Natural killer cell treated with Interleukin-12 subunit alpha and Interleukin-12 subunit beta and Interleukin-15 and Interleukin-18, amount 100 ng/mL, for 72 hours (primary cell): Measurements from ENCODE around the gene NDFIP2. TPM values are rescaled to one million over a fixed set of nuclear protein-coding genes. Genes with fewer than 3 reads are reported as not detected.

ENCODE experiments used
- ATAC-seq, 2 donors: fragments of 150-1000 bp; cut with Tn5 transposase in 1 of 2; sonication (Bioruptor Pico), chemical (Tn5 transposase) in 1 of 2; 2 replicates each; pipeline ENCODE4 v1.10.0; 2021
- DNase-seq: peaks from one replicate; pipeline ENCODE4 v3.0.0; 2022; ENCODE audit warnings: low spot score
- H3K27ac Mint-ChIP-seq, 2 donors: 1 replicate in 1 of 2; 2 replicates in 1 of 2; pipeline ENCODE4 v1.8.0; 2022; ENCODE audit warnings: mixed read lengths in 2 of 2, mild to moderate bottlenecking in 1 of 2, moderate library complexity in 1 of 2
- H3K27me3 Mint-ChIP-seq, 2 donors: 1 replicate in 1 of 2; 2 replicates in 1 of 2; pipeline ENCODE4 v1.8.0; 2022; ENCODE audit warnings: mixed read lengths in 2 of 2
- H3K36me3 Mint-ChIP-seq: one replicate; pipeline ENCODE4 v1.8.0; 2022; ENCODE audit warnings: mixed read lengths
- H3K4me1 Mint-ChIP-seq, 2 donors: 1 replicate in 1 of 2; 2 replicates in 1 of 2; pipeline ENCODE4 v1.8.0; 2022; ENCODE audit warnings: low read depth in 2 of 2, mixed read lengths in 2 of 2, mild to moderate bottlenecking in 1 of 2
- H3K4me3 Mint-ChIP-seq: one replicate; pipeline ENCODE4 v1.8.0; 2022; ENCODE audit warnings: mixed read lengths
- H3K9me3 Mint-ChIP-seq: 2 replicates; pipeline ENCODE4 v1.8.0; 2022; ENCODE audit warnings: mixed read lengths
- total RNA-seq, 2 donors: library from RNA; stranded (reverse); gene quantifications; one replicate each; pipeline ENCODE4 v1.2.3, GENCODE V29; 2022

NDFIP2 gene
- total RNA-seq, 2 donors from 2014 or later = 54.1 to 110 TPM

DNA sequence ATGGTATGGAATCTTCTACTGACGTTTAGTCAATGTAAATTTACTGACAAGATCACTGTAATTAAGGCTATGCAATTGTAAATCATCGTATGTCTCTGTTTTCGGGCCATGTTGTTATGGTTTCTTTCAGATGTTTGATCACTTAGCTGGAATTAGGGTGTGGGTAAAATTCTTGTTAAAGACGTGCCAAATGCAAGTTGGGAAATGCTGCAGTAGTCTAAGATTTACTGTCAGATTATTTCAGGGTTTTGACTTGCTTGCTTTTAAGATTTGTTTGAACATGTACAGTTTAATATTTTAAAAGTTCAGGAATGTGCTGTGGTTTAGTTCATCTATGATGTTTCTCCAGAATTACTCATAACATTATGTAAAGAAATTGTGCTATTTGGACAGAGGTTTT lies 10.8 kb downstream of the NDFIP2 start:
- no peak for DNase-seq
- Mint-ChIP-seq H3K36me3 (peaks cover 4% of the 10 kb centered on the region), H3K9me3 (no peaks in the 10 kb centered on the region), H3K27me3 (no peaks in the 10 kb centered on the region), H3K4me1 (peaks cover 36 to 66% of the 10 kb centered on the region in 2 donors), H3K27ac (peak overlapping the region in 1 of 2 donors; percentile 8), H3K4me3 (no peak overlapping the region)
- ATAC-seq = no peak

GRCh38 chr13:79492313-79492798 lies 11.4 kb downstream of the NDFIP2 start:
- Mint-ChIP-seq H3K36me3 (peaks cover 4% of the 10 kb centered on the region), H3K27me3 (no peaks in the 10 kb centered on the region), H3K4me3 (peak overlapping the region; percentile 1), H3K27ac (peak overlapping the region in 1 of 2 donors; percentile 8), H3K9me3 (no peaks in the 10 kb centered on the region), H3K4me1 (peaks cover 36 to 67% of the 10 kb centered on the region in 2 donors)
- no peak for ATAC-seq
- DNase-seq = no peak

- peaks cover 5% of the 10 kb centered on the region for H3K36me3 Mint-ChIP-seq
- no peaks in the 10 kb centered on the region for H3K9me3 Mint-ChIP-seq
- H3K27me3 Mint-ChIP-seq = peaks cover 0 to 4% of the 10 kb centered on the region in 2 donors
- ATAC-seq (no peak), DNase-seq (no peak)
- H3K27ac Mint-ChIP-seq = no peak overlapping the region
- H3K4me3 Mint-ChIP-seq = peak overlapping the region; percentile 1
- peaks cover 38 to 69% of the 10 kb centered on the region in 2 donors for H3K4me1 Mint-ChIP-seq
Measured at GRCh38 chr13:79492918-79493594, 12.1 kb downstream of the NDFIP2 start.

DNA sequence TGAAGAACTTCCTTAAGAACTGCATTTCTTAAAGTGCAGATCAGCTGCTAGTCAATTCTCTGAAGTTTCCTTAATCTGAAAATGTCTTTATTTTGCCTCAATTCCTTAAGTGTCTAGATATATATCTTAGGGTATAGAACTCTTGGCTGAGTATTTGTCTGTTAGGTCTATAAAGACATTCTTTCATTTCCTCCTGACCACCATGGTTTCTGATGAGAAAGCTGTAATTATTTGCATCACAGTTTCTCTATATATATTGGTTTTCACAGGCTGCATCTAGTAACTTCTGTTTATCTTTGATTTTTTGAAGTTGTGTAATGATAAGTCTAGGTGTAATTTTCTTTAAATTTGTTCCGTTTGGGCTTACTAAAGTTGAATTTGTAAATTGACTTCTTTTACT lies 15.2 kb downstream of the NDFIP2 start:
- no peaks in the 10 kb centered on the region for H3K9me3 Mint-ChIP-seq
- peaks cover 5% of the 10 kb centered on the region for H3K36me3 Mint-ChIP-seq
- ATAC-seq (no peak), DNase-seq (no peak)
- H3K4me3 Mint-ChIP-seq = no peak overlapping the region
- peaks cover 32 to 67% of the 10 kb centered on the region in 2 donors for H3K4me1 Mint-ChIP-seq
- H3K27me3 Mint-ChIP-seq = peaks cover 0 to 4% of the 10 kb centered on the region in 2 donors
- H3K27ac Mint-ChIP-seq = no peak overlapping the region

- Mint-ChIP-seq H3K27ac (no peak overlapping the region), H3K9me3 (no peaks in the 10 kb centered on the region), H3K4me1 (peaks cover 34 to 67% of the 10 kb centered on the region in 2 donors), H3K36me3 (peaks cover 5% of the 10 kb centered on the region), H3K27me3 (peaks cover 0 to 4% of the 10 kb centered on the region in 2 donors), H3K4me3 (no peak overlapping the region)
- no peak for ATAC-seq
- no peak for DNase-seq
Measured at GRCh38 chr13:79497064-79497463, 16.1 kb downstream of the NDFIP2 start.

DNA sequence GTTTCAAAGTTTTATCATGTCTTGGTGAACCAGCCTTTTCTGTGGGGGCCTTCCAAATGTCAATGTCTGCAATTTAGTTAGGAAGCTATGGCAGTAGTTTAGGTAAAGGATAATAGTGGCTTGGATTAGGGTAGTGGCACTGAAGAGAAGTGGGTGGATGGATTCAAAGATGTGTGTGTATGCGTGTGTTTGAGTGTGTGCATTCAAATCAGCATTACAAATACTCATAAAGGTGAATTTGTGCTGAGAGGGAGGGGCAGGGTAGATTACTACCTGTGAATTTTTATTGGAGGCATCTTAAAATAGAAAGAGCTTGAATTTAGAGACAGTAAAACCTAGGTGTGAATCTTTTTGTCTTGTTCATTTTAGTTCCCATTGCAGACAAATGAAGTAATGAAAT lies 16.9 kb downstream of the NDFIP2 start:
- ATAC-seq (no peak), DNase-seq (no peak)
- H3K36me3 Mint-ChIP-seq = peaks cover 5% of the 10 kb centered on the region
- H3K4me3 Mint-ChIP-seq = no peak overlapping the region
- peaks cover 34 to 67% of the 10 kb centered on the region in 2 donors for H3K4me1 Mint-ChIP-seq
- H3K9me3 Mint-ChIP-seq = no peaks in the 10 kb centered on the region
- peaks cover 0 to 4% of the 10 kb centered on the region in 2 donors for H3K27me3 Mint-ChIP-seq
- no peak overlapping the region for H3K27ac Mint-ChIP-seq

DNA sequence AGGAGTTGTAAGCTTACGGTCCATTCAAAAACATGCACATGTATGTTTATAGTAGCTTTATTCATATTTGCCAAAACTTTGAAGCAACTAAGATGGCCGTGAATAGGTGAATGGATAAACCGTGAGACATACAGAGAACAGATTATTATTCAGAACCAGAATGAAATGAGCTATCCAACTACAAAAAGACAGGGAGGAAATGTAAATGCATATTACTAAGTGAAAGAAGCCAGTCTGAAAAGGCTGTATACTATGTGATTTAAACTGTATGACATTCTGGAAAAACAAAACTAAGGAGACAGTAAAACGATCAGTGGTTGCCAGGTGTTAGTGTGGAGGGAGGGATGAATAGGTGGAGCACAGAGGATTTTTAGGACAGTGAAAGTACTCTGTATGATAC lies 19.9 kb downstream of the NDFIP2 start:
- Mint-ChIP-seq H3K27me3 (peaks cover 0 to 8% of the 10 kb centered on the region in 2 donors), H3K4me1 (peaks cover 32 to 50% of the 10 kb centered on the region in 2 donors), H3K4me3 (no peak overlapping the region), H3K9me3 (peaks cover 3% of the 10 kb centered on the region), H3K36me3 (peaks cover 13% of the 10 kb centered on the region), H3K27ac (no peak overlapping the region)
- ATAC-seq (no peak), DNase-seq (no peak)

DNA sequence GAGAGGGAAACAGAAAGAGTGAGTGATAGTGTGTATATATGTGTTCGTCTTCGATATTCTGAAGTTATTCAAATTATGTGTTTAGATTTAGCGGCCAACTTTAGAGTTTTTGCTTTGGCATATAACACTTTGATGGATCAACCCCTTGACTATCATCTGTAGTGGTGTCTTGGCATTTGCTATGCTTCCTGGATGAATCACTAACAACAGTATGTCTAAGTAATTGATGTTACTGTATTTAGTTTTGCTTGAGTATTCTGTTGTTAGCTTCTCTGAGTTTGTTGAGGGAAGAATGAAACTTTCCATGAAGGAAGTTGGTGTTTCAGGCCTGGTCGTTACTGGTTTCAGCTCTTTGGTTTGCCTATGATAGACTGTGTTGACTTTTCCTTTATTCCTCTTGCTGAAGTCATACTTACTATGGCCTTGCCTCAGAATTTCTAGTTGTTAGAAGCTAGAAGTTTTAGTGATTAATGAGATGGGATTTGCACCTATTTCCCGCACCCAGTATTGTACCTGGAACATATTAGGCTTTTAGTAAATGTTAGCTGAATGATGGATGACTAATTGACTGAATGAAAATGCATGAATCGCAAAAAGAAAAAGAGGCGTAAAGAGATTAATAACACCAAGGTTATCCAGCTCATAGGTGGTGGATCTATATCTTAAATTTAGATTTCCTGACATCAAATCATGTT lies 20.7 kb downstream of the NDFIP2 start:
- H3K4me1 Mint-ChIP-seq = peaks cover 32 to 43% of the 10 kb centered on the region in 2 donors
- peaks cover 13% of the 10 kb centered on the region for H3K36me3 Mint-ChIP-seq
- H3K27ac Mint-ChIP-seq = no peak overlapping the region
- H3K27me3 Mint-ChIP-seq = peaks cover 0 to 8% of the 10 kb centered on the region in 2 donors
- peaks cover 3% of the 10 kb centered on the region for H3K9me3 Mint-ChIP-seq
- H3K4me3 Mint-ChIP-seq = no peak overlapping the region
- DNase-seq (no peak), ATAC-seq (no peak)

GRCh38 chr13:79502859-79503468 lies 22.0 kb downstream of the NDFIP2 start:
- ATAC-seq (no peak), DNase-seq (no peak)
- Mint-ChIP-seq H3K27ac (peak overlapping the region in 1 of 2 donors; percentile 24), H3K9me3 (peaks cover 3% of the 10 kb centered on the region), H3K4me1 (peaks cover 27 to 37% of the 10 kb centered on the region in 2 donors), H3K36me3 (peaks cover 8% of the 10 kb centered on the region), H3K4me3 (peak overlapping the region; percentile 7), H3K27me3 (peaks cover 0 to 4% of the 10 kb centered on the region in 2 donors)

GRCh38 chr13:79503473-79504017 lies 22.6 kb downstream of the NDFIP2 start:
- H3K4me1 Mint-ChIP-seq = peaks cover 31 to 42% of the 10 kb centered on the region in 2 donors
- H3K36me3 Mint-ChIP-seq = peaks cover 8% of the 10 kb centered on the region
- H3K27me3 Mint-ChIP-seq = peaks cover 0 to 4% of the 10 kb centered on the region in 2 donors
- H3K4me3 Mint-ChIP-seq = peak overlapping the region; percentile 7
- peaks cover 3% of the 10 kb centered on the region for H3K9me3 Mint-ChIP-seq
- peak overlapping the region in 1 of 2 donors; percentile 24 for H3K27ac Mint-ChIP-seq
- ATAC-seq (no peak), DNase-seq (no peak)

- Mint-ChIP-seq H3K27ac (no peak overlapping the region), H3K27me3 (peaks cover 0 to 4% of the 10 kb centered on the region in 2 donors), H3K9me3 (peaks cover 3% of the 10 kb centered on the region), H3K4me3 (no peak overlapping the region), H3K36me3 (peaks cover 5% of the 10 kb centered on the region), H3K4me1 (peaks cover 20 to 24% of the 10 kb centered on the region in 2 donors)
- DNase-seq = no peak
- ATAC-seq = no peak
Measured at GRCh38 chr13:79508224-79508961, 27.4 kb downstream of the NDFIP2 start.

DNA sequence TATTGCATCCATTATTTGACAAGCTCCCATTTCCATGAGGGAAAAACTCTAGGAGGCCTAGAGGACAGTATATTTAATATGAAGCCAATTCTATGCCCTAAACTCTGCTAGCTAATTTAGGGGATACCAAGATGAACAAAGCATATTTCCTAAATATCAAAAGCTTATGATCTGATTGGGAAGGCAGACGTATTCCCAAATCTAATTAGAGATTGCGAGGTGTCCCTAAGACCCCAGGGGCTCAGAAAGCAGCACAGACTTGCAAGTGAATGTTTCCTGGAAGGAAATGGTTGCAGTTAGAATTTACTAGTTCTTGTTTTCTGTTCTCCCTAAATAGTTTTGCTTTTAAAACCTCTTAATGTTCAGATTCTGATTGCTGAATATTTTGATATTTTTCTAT lies 30.7 kb downstream of the NDFIP2 start:
- H3K9me3 Mint-ChIP-seq = no peaks in the 10 kb centered on the region
- no peak overlapping the region for H3K27ac Mint-ChIP-seq
- no peak overlapping the region for H3K4me3 Mint-ChIP-seq
- ATAC-seq = no peak
- H3K36me3 Mint-ChIP-seq = no peaks in the 10 kb centered on the region
- H3K27me3 Mint-ChIP-seq = no peaks in the 10 kb centered on the region
- DNase-seq = no peak
- peaks cover 19 to 24% of the 10 kb centered on the region in 2 donors for H3K4me1 Mint-ChIP-seq

DNA sequence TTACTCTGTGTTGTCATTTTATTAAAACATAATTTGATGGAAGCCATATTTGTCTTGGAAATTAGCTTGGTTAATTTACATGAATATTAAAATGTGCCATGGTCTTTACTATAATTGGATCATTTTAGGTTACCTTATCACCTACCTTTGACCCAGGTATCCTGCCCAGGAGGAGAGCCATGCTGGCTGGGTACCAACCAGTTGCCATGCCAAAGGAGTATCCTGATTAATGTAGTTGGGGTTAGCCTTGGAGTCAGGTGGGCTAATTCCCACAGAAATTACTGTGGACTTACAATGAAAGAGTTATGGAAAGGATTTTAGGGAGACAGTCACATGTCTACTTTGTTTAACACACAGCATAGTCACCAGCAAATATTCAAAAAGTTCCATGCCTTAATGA lies 32.0 kb downstream of the NDFIP2 start:
- H3K36me3 Mint-ChIP-seq = no peaks in the 10 kb centered on the region
- H3K4me1 Mint-ChIP-seq = peaks cover 25 to 36% of the 10 kb centered on the region in 2 donors
- no peak overlapping the region for H3K4me3 Mint-ChIP-seq
- H3K27ac Mint-ChIP-seq = no peak overlapping the region
- H3K27me3 Mint-ChIP-seq = no peaks in the 10 kb centered on the region
- no peaks in the 10 kb centered on the region for H3K9me3 Mint-ChIP-seq
- DNase-seq = no peak
- ATAC-seq = no peak
